Measurements from ENCODE around the gene KLK10. TPM values are rescaled to one million over a fixed set of nuclear protein-coding genes. Genes with fewer than 3 reads are reported as not detected.

The KLK10 gene
- total RNA-seq, 1 donor from 2014 or later = 1.6 TPM

DNA sequence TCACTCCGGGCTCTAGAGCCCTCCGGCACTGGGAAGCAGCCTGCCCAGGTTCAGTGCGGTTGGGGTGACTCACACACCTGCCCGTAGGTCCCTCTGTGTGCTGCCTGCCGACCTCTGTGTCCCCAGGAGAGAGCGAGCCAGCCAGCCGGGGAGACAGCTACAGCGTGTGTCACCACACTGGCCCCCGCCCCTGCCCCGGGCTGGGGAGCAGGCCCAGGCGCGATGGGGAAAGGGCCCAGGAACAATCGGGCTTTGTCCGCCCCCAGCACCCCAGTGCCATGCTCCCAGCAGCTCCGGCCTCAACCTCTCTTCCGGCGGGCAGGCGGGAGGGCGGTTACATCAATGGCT is 50.1 kb downstream of the KLK10 start, which contains the start of gene KLK6:
TSS of gene KLK6 (minus strand) at position 179 of the 348 bp plus-strand sequence. CDS start 1,487 bp downstream, outside the sequence.
- Histone ChIP-seq H3K4me3 (no peak within 1 kb of the TSS), H3K4me1 (no peaks in the 10 kb centered on the region), H3K27me3 (no peaks in the 10 kb centered on the region), H3K36me3 (no peaks in the 10 kb centered on the region), H3K9me3 (no peaks in the 10 kb centered on the region), H3K27ac (no peak within 1 kb of the TSS)
- DNase-seq (ENCODE audit: low spot score in 2 of 2) = no peak
- intact Hi-C loops (cut with DNase I) = no loop called here
- TF ChIP-seq, protein P1, sequence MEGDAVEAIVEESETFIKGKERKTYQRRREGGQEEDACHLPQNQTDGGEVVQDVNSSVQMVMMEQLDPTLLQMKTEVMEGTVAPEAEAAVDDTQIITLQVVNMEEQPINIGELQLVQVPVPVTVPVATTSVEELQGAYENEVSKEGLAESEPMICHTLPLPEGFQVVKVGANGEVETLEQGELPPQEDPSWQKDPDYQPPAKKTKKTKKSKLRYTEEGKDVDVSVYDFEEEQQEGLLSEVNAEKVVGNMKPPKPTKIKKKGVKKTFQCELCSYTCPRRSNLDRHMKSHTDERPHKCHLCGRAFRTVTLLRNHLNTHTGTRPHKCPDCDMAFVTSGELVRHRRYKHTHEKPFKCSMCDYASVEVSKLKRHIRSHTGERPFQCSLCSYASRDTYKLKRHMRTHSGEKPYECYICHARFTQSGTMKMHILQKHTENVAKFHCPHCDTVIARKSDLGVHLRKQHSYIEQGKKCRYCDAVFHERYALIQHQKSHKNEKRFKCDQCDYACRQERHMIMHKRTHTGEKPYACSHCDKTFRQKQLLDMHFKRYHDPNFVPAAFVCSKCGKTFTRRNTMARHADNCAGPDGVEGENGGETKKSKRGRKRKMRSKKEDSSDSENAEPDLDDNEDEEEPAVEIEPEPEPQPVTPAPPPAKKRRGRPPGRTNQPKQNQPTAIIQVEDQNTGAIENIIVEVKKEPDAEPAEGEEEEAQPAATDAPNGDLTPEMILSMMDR (IDR thresholded peaks at IDR 0.05) = no peak

DNA sequence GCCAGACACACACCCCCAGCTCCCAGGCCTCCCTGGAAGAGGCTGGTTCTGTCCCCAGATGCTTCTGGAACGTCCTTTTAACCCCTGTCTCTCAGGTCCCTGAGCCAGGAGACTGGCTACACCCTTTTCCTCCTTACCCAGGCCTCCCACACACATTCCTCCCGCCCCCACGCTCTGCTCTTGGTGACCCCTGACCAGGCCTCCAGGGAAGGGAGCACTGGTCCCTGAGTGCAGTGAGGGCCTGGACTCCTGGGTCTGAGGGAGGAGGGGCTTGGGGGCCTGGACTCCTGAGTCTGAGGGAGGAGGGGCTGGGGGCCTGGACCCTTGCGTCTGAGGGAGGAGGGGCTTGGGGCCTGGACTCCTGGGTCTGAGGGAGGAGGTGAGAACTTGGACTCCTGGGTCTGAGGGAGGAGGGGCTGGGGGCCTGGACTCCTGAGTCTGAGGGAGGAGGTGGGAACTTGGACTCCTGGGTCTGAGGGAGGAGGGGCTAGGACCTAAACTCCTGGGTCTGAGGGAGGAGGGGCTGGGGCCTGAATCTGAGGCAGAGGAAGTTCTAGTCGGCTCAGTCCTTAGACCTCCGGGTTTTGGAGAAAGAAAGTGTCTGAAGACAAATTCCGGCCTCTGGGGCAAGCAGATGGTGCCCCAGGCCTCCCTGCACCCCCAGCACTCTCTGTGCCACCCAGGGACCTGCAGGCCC is 50.6 kb downstream of the KLK10 start:
- TF ChIP-seq, protein P1 (IDR thresholded peaks at IDR 0.05) = no peak
- no peak overlapping the region for H3K27ac ChIP-seq
- intact Hi-C loops (cut with DNase I) = no loop called here
- H3K36me3 ChIP-seq = no peaks in the 10 kb centered on the region
- no peaks in the 10 kb centered on the region for H3K4me1 ChIP-seq
- H3K9me3 ChIP-seq = no peaks in the 10 kb centered on the region
- H3K4me3 ChIP-seq = no peak overlapping the region
- no peaks in the 10 kb centered on the region for H3K27me3 ChIP-seq
- no peak for DNase-seq (ENCODE audit: low spot score in 2 of 2)

DNA sequence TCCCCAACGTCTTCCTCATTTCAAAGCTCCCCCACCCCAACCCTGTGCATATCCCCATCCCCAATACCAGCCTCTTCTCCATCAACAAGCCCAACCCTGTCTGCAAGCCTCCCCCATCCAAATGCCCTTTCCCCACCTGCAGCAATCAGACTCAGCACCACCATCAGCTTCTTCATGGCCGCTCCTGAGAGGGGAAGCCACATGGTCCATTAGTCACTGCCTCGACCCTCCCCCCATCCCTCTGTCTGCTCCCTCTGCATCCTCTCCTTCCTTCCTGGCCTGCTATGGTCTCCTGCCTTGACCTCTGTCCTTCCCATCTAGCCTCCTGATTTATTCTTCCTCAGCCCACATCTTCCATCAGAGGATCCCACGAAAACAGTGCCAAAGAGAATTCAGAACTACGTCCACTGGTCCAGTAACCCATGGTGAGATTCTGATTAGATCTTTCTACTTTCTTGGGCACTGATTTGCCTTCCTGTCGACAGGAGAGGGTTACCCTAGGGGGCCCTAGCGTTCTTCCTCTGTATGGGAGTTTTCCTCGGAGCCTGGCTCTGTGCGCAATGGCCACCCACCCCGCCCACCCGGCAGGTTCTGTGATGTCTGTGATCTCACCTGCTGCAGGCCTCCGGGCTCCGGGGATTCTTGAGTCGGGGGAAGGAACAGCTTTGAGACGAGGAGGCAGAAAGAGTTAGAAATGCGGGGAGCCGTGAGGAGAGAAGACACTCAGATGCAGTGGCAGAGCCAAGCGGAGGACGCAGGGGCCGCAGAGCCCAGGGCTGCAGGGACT is 51.4 kb downstream of the KLK10 start:
- Histone ChIP-seq H3K9me3 (no peaks in the 10 kb centered on the region), H3K4me3 (no peak overlapping the region), H3K27me3 (no peaks in the 10 kb centered on the region), H3K4me1 (no peaks in the 10 kb centered on the region), H3K27ac (no peak overlapping the region), H3K36me3 (no peaks in the 10 kb centered on the region)
- TF ChIP-seq, protein P1 (IDR thresholded peaks at IDR 0.05) = no peak
- no peak for DNase-seq (ENCODE audit: low spot score in 2 of 2)
- intact Hi-C loops (cut with DNase I) = no loop called here

DNA sequence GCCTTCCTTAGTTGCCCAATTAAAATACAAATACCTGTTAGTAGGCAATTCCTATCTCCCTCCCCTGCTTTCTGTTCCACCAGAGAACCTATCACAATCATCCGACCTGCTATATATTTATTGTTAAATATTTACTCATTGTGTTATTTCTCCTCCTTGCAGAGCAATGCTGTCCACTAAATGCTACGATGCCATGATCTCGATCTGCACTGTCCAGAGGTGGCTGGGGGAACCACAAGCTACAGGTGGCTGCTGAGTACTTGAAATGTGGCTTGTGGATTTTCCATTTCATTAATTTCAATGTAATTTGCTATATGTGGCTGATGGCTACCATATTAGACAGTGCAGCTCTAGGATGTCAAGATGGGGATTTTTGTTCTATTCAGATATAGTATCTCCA is 55.2 kb downstream of the KLK10 start:
- Histone ChIP-seq H3K27ac (no peak overlapping the region), H3K4me1 (no peaks in the 10 kb centered on the region), H3K27me3 (no peaks in the 10 kb centered on the region), H3K4me3 (no peak overlapping the region), H3K36me3 (no peaks in the 10 kb centered on the region), H3K9me3 (no peaks in the 10 kb centered on the region)
- TF ChIP-seq, protein P1 (IDR thresholded peaks at IDR 0.05) = no peak
- no peak for DNase-seq (ENCODE audit: low spot score in 2 of 2)
- intact Hi-C loops (cut with DNase I) = no loop called here

DNA sequence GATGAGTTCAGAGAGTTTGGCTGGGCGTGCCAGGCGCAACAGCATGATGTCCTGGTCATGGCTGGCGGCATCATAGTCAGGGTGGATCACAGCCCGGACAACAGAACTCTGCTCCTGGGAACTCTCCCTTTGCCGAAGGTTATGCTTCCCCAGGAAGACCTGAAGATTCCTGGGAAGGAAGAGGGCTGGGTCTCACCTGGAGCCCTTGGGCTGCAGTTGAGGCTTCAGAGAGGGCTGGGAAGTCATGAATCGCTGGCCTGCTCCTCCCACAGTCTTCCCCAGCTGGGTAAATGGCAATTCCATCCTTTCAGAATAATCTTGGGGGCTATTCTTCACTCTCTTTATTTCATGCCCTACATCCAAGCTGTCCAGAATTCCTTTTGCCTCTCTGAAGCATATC is 56.1 kb downstream of the KLK10 start:
- Histone ChIP-seq H3K4me3 (no peak overlapping the region), H3K27ac (no peak overlapping the region), H3K27me3 (no peaks in the 10 kb centered on the region), H3K9me3 (no peaks in the 10 kb centered on the region), H3K36me3 (no peaks in the 10 kb centered on the region), H3K4me1 (no peaks in the 10 kb centered on the region)
- DNase-seq (ENCODE audit: low spot score in 2 of 2) = no peak
- TF ChIP-seq, protein P1 (IDR thresholded peaks at IDR 0.05) = no peak
- intact Hi-C loops (cut with DNase I) = no loop called here

Other genes with a start within 250 kb of the KLK10 start
- gene GPR32, start 249.2 kb downstream of the KLK10 start, total RNA-seq = not detected
- not detected for gene ACP4, start 229.3 kb downstream of the KLK10 start, total RNA-seq
- gene KLK1, start 195.9 kb downstream of the KLK10 start, total RNA-seq = not detected
- not detected for gene KLK15, start 186.1 kb downstream of the KLK10 start, total RNA-seq
- gene KLK3, start 164.8 kb downstream of the KLK10 start, total RNA-seq = not detected
- gene KLK2, start 146.3 kb downstream of the KLK10 start, total RNA-seq = not detected
- gene KLK4, start 108.3 kb downstream of the KLK10 start, total RNA-seq = not detected
- not detected for gene KLK5, start 66.7 kb downstream of the KLK10 start, total RNA-seq
- gene KLK6, start 50.1 kb downstream of the KLK10 start, total RNA-seq = not detected
- gene KLK7, start 35.8 kb downstream of the KLK10 start, total RNA-seq = not detected
- not detected for gene KLK8, start 18.1 kb downstream of the KLK10 start, total RNA-seq
- not detected for gene KLK11, start 6.9 kb upstream of the KLK10 start, total RNA-seq
- gene KLK12, start 15.3 kb upstream of the KLK10 start, total RNA-seq = not detected
- gene KLK13, start 45.4 kb upstream of the KLK10 start, total RNA-seq = not detected
- gene KLK14, start 63.2 kb upstream of the KLK10 start, total RNA-seq = not detected
- gene CTU1, start 88.7 kb upstream of the KLK10 start, total RNA-seq = 8.9 TPM
- 0.85 TPM for gene SIGLEC9, start 105.2 kb upstream of the KLK10 start, total RNA-seq
- 4.8 TPM for gene SIGLEC7, start 122.6 kb upstream of the KLK10 start, total RNA-seq
- gene CD33, start 205.4 kb upstream of the KLK10 start, total RNA-seq = 1.3 TPM
- gene SIGLECL1, start 231.4 kb upstream of the KLK10 start, total RNA-seq = not detected